GM19025 (cell line): ENCODE measurements around the gene APOLD1.
"Not testable (repeated sequence)": the region's sequence is repeated elsewhere in the genome, so short reads cannot be mapped to it uniquely, and the experiment has no call there.

Experiments used
- ATAC-seq: cut with Tn5 transposase; IDR thresholded peaks from one replicate; pipeline ENCODE4 v1.9.1; 2021; ENCODE audit warnings: mild to moderate bottlenecking, low read depth, moderate library complexity; ENCODE audit not compliant: unreplicated experiment

APOLD1 gene

DNA sequence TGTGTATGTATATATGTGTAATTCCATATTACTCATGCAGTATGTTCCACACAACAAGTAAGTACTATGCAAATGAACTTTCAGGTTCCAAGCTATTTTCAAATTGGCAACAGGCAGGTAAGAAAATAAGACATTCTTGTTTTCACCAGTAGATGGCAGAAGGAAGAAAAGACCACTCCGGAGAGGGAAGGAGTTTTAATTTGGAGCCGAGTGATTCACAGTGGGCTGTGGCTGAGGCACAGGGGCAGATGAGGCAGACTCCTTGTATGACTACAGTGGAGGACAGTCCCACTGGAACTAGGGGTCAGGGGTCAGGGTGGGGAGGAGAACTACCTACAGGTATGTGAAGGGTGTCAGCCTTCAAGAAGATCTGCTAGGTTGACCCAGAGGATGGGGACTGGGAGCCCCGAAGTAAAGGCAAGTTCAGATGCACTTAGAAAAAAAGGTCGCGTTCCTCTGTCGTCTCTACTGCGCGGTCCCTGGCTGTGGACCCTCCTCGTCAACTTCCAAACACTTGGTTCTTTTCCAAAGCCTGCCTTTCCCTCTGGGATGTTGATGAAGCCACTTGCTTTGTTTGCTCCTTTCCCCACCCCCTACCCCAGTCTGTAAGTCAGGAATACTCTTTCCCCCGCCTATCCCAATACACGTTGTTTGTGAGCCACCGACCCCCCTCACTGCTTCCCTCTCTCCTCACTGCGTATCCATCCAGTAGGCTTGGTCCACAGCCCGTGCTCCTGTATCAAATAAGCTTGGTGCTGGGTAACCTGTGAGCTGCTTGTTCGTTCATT, 51.8 kb downstream of the APOLD1 start:
- ATAC-seq, result no peak

DNA sequence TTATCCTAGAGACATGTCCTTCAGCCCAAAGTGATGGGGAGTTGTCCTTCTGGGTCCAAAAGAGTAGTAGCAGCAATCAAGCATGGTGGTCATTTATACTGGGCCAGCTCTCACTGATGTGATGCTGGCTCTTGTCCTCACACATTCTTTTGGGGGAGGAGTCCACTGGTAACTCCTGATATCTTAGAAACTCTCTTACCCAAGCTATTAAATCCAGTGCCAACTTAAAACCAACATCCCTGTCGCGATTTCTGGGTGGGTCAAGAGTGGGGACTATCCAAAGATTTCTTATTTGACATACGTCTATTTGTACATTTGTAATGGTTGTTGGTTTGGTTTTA, 52.3 kb downstream of the APOLD1 start:
- ATAC-seq, result no peak

DNA sequence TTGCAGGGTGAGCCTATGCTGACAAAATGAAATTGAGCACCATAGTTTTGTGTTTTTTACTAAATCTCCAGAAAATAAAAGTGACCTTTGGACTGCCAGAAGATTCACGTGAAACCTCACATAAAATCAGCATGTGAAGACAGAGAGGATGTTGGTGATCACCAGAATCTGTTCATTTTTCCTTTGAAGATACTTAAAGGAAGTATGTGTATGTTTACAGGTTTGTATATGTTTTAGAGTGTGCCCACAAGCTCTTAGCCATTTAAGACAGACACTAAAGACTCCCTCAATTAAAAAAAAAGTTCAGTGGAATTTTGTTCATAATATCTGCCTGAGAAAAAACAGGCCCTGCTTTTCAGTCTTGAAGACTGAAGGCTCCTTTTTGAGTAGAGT, 53.5 kb downstream of the APOLD1 start:
- no peak for ATAC-seq

DNA sequence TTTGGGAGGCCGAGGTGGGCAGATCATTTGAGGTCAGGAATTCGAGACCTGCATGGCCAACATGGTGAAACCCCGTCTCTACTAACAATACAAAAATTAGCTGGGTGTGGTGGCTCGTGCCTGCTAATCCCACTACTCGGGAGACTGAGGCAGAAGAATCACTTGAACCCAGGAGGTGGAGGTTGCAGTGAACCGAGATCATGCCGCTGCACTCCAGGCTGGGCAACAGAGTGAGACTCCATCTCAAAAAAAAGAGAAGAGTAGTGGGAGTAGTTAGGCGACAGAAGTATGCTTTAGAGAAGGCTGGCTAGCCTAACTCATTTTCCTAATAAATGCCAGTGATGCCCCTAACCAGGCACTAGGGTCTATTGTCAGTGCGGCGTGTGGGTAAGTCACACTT, 54.0 kb downstream of the APOLD1 start:
- not testable (repeated sequence) for ATAC-seq

DNA sequence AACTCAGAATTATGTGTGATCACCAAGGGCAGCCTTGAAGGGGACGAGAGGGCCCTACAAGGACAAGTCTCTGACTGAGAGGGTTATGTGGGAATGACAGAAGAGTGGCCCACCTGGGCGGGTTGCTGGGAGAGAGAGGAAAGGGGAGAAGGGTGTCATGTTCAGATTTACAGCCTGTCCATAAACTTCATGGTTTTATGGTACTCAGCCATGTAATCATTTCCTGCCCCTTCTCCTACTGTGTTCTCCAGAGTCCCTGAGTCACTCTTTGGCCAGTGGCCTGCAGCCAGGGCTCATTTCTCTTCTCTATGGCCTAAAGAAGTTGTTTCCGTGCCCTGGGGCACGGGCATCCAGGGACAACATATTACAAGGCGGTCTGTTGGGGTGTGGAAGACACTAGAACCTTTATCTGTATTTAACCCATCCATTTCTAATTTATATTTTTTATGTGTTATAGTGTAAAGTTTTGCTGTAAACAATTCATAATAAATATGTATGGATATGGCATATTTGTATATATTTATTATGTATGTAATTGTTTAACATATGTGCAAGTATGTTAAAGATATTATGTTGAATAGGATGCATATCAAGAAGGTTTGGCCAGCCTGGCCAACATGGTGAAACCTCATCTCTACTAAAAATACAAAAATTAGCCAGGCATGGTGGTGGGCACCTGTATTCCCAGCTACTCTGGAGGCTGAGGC, 54.6 kb downstream of the APOLD1 start:
- no peak for ATAC-seq

DNA sequence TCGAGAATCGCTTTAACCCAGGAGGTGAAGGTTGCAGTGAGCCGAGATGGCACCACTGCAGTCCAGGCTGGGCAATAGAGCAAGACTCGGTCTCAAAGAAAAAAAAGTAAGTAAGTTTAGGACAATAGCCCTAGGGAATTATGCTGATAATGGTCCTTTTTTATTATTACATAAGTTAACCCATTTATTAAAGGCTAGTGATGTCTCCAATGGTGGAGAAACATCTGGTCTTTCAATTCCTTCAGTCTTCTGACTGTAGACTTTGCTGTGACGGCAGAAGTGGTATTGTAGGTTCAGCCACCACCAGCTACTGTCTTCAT, 55.1 kb downstream of the APOLD1 start:
- ATAC-seq, result no peak
